PFSK-1 (cell line): ENCODE data around the gene DMRT2.

Source experiments
- POLR2AphosphoS5 ChIP-seq: IDR thresholded peaks from 2 replicates; pipeline ENCODE4 v1.6.1; 2012; ENCODE audit warnings: low read depth, mild to moderate bottlenecking, control low read depth, low read length, moderate library complexity
- TAF1 ChIP-seq: IDR thresholded peaks from 2 replicates; pipeline ENCODE4 v1.6.1; 2012; ENCODE audit warnings: low read length, control low read depth, borderline replicate concordance; ENCODE audit not compliant: insufficient read depth

GRCh38 chr9:1087120-1087881 lies 37.1 kb downstream of the DMRT2 start:
- TF ChIP-seq POLR2AphosphoS5 (no peak), TAF1 (no peak)
